ENCODE data around the gene SULT1A3. TPM values are rescaled to one million over a fixed set of nuclear protein-coding genes. Genes with fewer than 3 reads are reported as not detected.

SULT1A3 gene
- total RNA-seq, 2 donors from 2014 or later: 47.8 to 59.0 TPM

GRCh38 chr16:30179931-30180330 is 19.1 kb upstream of the SULT1A3 start:
- peaks cover 5% of the 10 kb centered on the region for H3K4me1 ChIP-seq
- no peak overlapping the region for H3K4me3 ChIP-seq
- H3K27me3 ChIP-seq: no peaks in the 10 kb centered on the region
- intact Hi-C loops (cut with DNase I): no loop called here
- no peak for DNase-seq
- H3K9ac ChIP-seq (ENCODE audit: low read depth in 2 of 2, low read length in 2 of 2): no peak overlapping the region
- TF ChIP-seq CTCF (IDR thresholded peaks at IDR 0.05): no peak
- H3K9me3 ChIP-seq: no peaks in the 10 kb centered on the region
- no peak overlapping the region for H3K27ac ChIP-seq
- H3K36me3 ChIP-seq: no peaks in the 10 kb centered on the region

- no peak for TF ChIP-seq CTCF (IDR thresholded peaks at IDR 0.05)
- H3K4me1 ChIP-seq: peaks cover 5% of the 10 kb centered on the region
- H3K9me3 ChIP-seq: no peaks in the 10 kb centered on the region
- H3K9ac ChIP-seq (ENCODE audit: low read depth in 2 of 2, low read length in 2 of 2): no peak overlapping the region
- no peak overlapping the region for H3K27ac ChIP-seq
- H3K27me3 ChIP-seq: no peaks in the 10 kb centered on the region
- DNase-seq: no peak
- intact Hi-C loops (cut with DNase I): no loop called here
- H3K4me3 ChIP-seq: no peak overlapping the region
- H3K36me3 ChIP-seq: no peaks in the 10 kb centered on the region
These were observed 18.3 kb upstream of the SULT1A3 start for GRCh38 chr16:30180741-30181140.

GRCh38 chr16:30183233-30184095 is 15.6 kb upstream of the SULT1A3 start, which contains the start of gene CORO1A:
TSS of gene CORO1A (plus strand) at chr16:30183602. CDS start at chr16:30185210, 1,608 bp downstream.
- H3K27me3 ChIP-seq: no peaks in the 10 kb centered on the region
- H3K9me3 ChIP-seq: no peaks in the 10 kb centered on the region
- H3K27ac ChIP-seq: peak within 1 kb of the TSS; percentile 73
- no peaks in the 10 kb centered on the region for H3K36me3 ChIP-seq
- peak within 1 kb of the TSS; percentile 34 for H3K4me3 ChIP-seq
- H3K9ac ChIP-seq (ENCODE audit: low read depth in 2 of 2, low read length in 2 of 2): peak within 1 kb of the TSS; percentile 71 to 77
- DNase-seq: peak; percentile 91
- intact Hi-C loops (cut with DNase I): no loop called here
- no peak for TF ChIP-seq CTCF (IDR thresholded peaks at IDR 0.05)
- peaks cover 5% of the 10 kb centered on the region for H3K4me1 ChIP-seq

GRCh38 chr16:30184096-30184890 is 14.8 kb upstream of the SULT1A3 start:
- H3K9me3 ChIP-seq: no peaks in the 10 kb centered on the region
- no peak for TF ChIP-seq CTCF (IDR thresholded peaks at IDR 0.05)
- no peaks in the 10 kb centered on the region for H3K4me1 ChIP-seq
- peak overlapping the region; percentile 73 for H3K27ac ChIP-seq
- no peaks in the 10 kb centered on the region for H3K27me3 ChIP-seq
- intact Hi-C loops (cut with DNase I): no loop called here
- H3K36me3 ChIP-seq: no peaks in the 10 kb centered on the region
- peak overlapping the region; percentile 48 to 68 for H3K9ac ChIP-seq (ENCODE audit: low read depth in 2 of 2, low read length in 2 of 2)
- peak overlapping the region; percentile 34 for H3K4me3 ChIP-seq
- DNase-seq: peak; percentile 49

- TF ChIP-seq CTCF (IDR thresholded peaks at IDR 0.05): no peak
- Histone ChIP-seq H3K27ac (peak overlapping the region; percentile 73), H3K4me1 (no peaks in the 10 kb centered on the region), H3K27me3 (no peaks in the 10 kb centered on the region), H3K9me3 (no peaks in the 10 kb centered on the region), H3K36me3 (no peaks in the 10 kb centered on the region), H3K4me3 (peak overlapping the region; percentile 34), H3K9ac (ENCODE audit: low read depth in 2 of 2, low read length in 2 of 2) (peak overlapping the region; percentile 48 to 68)
- DNase-seq: no peak
- intact Hi-C loops (cut with DNase I): no loop called here
These were observed 14.0 kb upstream of the SULT1A3 start for GRCh38 chr16:30184891-30185682.

Measured in colonic mucosa (tissue), 4 donors.